ENCODE results near the gene ALS2CL. TPM values are rescaled to one million over a fixed set of nuclear protein-coding genes. Genes with fewer than 3 reads are reported as not detected.
A peak's percentile ranks its signal among the peaks of the same experiment; 100 is the strongest.

Gene ALS2CL
- total RNA-seq, 1 experiment from 2014 or later = 67.5 TPM

- ChIA-PET CTCF (no interaction called here), POLR2A (ENCODE audit: unreplicated experiment) (interaction anchor here (0.6 kb wide), 1 partner anchor 715 kb away, joined by 5 read pairs; no protein-coding TSS in a partner anchor)
- Histone ChIP-seq H3K4me1 (replicated peaks; ENCODE audit: insufficient read depth) (peaks cover 16% of the 10 kb centered on the region), H3K4me3 (no peak overlapping the region), H3F3A (ENCODE audit: insufficient read depth, low read depth) (no peaks in the 10 kb centered on the region), H4K20me1 (ENCODE audit: insufficient read depth) (no peaks in the 10 kb centered on the region), H3K4me2 (no peak overlapping the region), H3K27me3 (ENCODE audit: insufficient read depth, low read depth) (no peaks in the 10 kb centered on the region), H3K79me2 (ENCODE audit: low read depth) (no peaks in the 10 kb centered on the region), H3K36me3 (ENCODE audit: low read depth) (no peaks in the 10 kb centered on the region), H3K9me2 (ENCODE audit: insufficient read depth) (no peaks in the 10 kb centered on the region), H3K27ac (no peak overlapping the region), H3K9me3 (ENCODE audit: insufficient read depth, low read depth) (no peaks in the 10 kb centered on the region), H2AFZ (no peak overlapping the region)
- intact Hi-C loops (cut with micrococcal nuclease; ENCODE audit: unreplicated experiment) = no loop called here
- no TSS peak for BruUV-seq (replicated peaks)
- DNase-seq = no peak
- TF ChIP-seq CTCF (conservative IDR thresholded peaks at IDR 0.05) = no peak
These were observed 28.3 kb downstream of the ALS2CL start for GRCh38 chr3:46664971-46665762.

- peaks cover 23% of the 10 kb centered on the region for H3K4me1 ChIP-seq (replicated peaks; ENCODE audit: insufficient read depth)
- no peaks in the 10 kb centered on the region for H3K9me2 ChIP-seq (ENCODE audit: insufficient read depth)
- no peaks in the 10 kb centered on the region for H3K9me3 ChIP-seq (ENCODE audit: insufficient read depth, low read depth)
- no peak for DNase-seq
- CTCF ChIA-PET = interaction anchor here (0.5 to 0.8 kb wide), 2 partner anchors 34 to 176 kb away, joined by 4 read pairs; no protein-coding TSS in a partner anchor
- no peaks in the 10 kb centered on the region for H3K79me2 ChIP-seq (ENCODE audit: low read depth)
- no peaks in the 10 kb centered on the region for H3K36me3 ChIP-seq (ENCODE audit: low read depth)
- H2AFZ ChIP-seq = no peak overlapping the region
- no peaks in the 10 kb centered on the region for H4K20me1 ChIP-seq (ENCODE audit: insufficient read depth)
- intact Hi-C loops (cut with micrococcal nuclease; ENCODE audit: unreplicated experiment) = no loop called here
- no peak overlapping the region for H3K4me3 ChIP-seq
- no peak overlapping the region for H3K4me2 ChIP-seq
- no peak overlapping the region for H3K27ac ChIP-seq
- TF ChIP-seq CTCF (conservative IDR thresholded peaks at IDR 0.05) (no peak), EZH2 (IDR thresholded peaks at IDR 0.05; ENCODE audit: low read depth) (no peak)
- POLR2A ChIA-PET (ENCODE audit: unreplicated experiment) = interaction anchor here (0.6 to 1.0 kb wide), 4 partner anchors 12 to 716 kb away, joined by 3 to 5 read pairs (median 3); partner anchors contain the start of gene NBEAL2
- no peaks in the 10 kb centered on the region for H3K27me3 ChIP-seq (ENCODE audit: insufficient read depth, low read depth)
- no peaks in the 10 kb centered on the region; the same call in 1 of the 2 replicates for H3F3A ChIP-seq (ENCODE audit: insufficient read depth, low read depth)
- BruUV-seq (replicated peaks) = no TSS peak
These were observed 29.1 kb downstream of the ALS2CL start for GRCh38 chr3:46664188-46664970.

- POLR2A ChIA-PET (ENCODE audit: unreplicated experiment) = interaction anchor here (0.6 to 1.0 kb wide), 3 partner anchors 13 to 318 kb away, joined by 3 read pairs; partner anchors contain the start of gene NBEAL2
These were observed 29.8 kb downstream of the ALS2CL start for GRCh38 chr3:46663591-46664135.

More at GRCh38 chr3:46663591-46664135, 29.8 kb downstream of the ALS2CL start:
- no peak for DNase-seq
- Histone ChIP-seq H3K4me2 (no peak overlapping the region), H3K79me2 (ENCODE audit: low read depth) (no peaks in the 10 kb centered on the region), H3K27ac (no peak overlapping the region), H4K20me1 (ENCODE audit: insufficient read depth) (no peaks in the 10 kb centered on the region), H3K4me3 (no peak overlapping the region), H3K9me3 (ENCODE audit: insufficient read depth, low read depth) (no peaks in the 10 kb centered on the region), H3K27me3 (ENCODE audit: insufficient read depth, low read depth) (no peaks in the 10 kb centered on the region), H3K9me2 (ENCODE audit: insufficient read depth) (no peaks in the 10 kb centered on the region), H3F3A (ENCODE audit: insufficient read depth, low read depth) (peaks cover 5% of the 10 kb centered on the region; the same call in 1 of the 2 replicates), H3K4me1 (replicated peaks; ENCODE audit: insufficient read depth) (peaks cover 28% of the 10 kb centered on the region), H2AFZ (no peak overlapping the region), H3K36me3 (ENCODE audit: low read depth) (no peaks in the 10 kb centered on the region)
- BruUV-seq (replicated peaks) = no TSS peak
- intact Hi-C loops (cut with micrococcal nuclease; ENCODE audit: unreplicated experiment) = loop anchor here (2.0 kb wide), 1 partner anchor 245 kb away; no protein-coding TSS in a partner anchor
- CTCF ChIA-PET = interaction anchor here (0.5 to 0.8 kb wide), 2 partner anchors 34 to 175 kb away, joined by 4 read pairs; no protein-coding TSS in a partner anchor
- TF ChIP-seq EZH2 (IDR thresholded peaks at IDR 0.05; ENCODE audit: low read depth) = no peak
- peak; percentile 51; the same call in 1 of the 2 replicates for TF ChIP-seq CTCF (conservative IDR thresholded peaks at IDR 0.05)

Measured in PC-9 (cell line).